ENCODE data around the gene CSMD2.
"Not testable (repeated sequence)": the region's sequence is repeated elsewhere in the genome, so short reads cannot be mapped to it uniquely, and the experiment has no call there.

Gene CSMD2

DNA sequence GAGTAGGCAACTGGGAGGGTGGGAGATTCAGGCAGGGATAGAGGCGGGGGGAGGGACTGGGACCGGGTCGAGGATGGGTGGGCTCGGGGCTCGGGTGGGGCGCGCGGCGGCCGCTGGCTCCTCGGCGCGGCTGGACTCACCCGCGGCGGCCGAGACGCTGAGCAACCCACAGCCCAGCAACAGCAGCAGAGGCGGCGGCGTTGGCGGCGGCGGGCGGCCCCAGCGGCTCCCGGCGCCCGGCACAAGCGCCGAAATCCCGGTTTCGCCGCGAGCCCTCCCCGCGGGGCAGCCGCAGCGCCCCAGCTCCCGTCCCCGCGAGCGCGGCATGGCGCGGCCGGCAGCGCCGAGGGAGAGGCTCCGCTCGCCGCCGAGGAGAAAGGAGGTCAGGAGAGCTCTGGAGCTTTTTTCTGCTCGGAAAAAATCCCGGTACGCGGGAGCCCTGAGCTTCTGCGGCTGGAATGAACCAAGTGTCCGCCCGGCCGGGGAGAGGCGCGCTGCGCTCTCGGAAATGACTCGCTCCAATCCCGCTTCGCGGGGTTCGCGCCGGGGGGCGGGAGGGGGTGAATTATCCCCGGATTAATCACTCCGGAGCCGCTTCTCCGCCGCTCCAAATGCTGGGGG is at the start of gene CSMD2:
TSS of gene CSMD2 (minus strand) at position 460 of the 621 bp plus-strand sequence. CDS start at position 327, 133 bp downstream.
- DNase-seq (ENCODE audit: low read depth in 1 of 2, low spot score in 1 of 2), result no peak

DNA sequence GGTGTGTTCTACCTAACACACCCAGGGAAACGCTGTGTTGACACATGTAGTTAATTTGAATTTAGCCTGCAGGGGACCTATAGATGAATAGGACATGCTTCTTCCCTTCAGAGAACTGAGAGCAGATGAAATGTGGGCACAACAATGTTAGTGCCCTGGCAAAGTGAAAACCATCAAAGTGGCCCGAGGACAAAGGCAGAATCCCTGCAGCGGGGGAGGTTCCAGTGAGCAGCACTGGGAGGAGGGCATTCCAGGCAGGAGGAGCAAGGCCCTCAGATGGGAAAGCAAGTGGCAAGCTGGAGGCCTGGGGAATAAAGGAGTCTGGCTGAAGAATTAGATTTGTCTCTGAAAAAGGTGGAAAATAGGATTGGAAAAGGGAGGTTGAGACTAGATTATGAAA is 48.9 kb upstream of the CSMD2 start:
- no peak for DNase-seq (ENCODE audit: low read depth in 1 of 2, low spot score in 1 of 2)

DNA sequence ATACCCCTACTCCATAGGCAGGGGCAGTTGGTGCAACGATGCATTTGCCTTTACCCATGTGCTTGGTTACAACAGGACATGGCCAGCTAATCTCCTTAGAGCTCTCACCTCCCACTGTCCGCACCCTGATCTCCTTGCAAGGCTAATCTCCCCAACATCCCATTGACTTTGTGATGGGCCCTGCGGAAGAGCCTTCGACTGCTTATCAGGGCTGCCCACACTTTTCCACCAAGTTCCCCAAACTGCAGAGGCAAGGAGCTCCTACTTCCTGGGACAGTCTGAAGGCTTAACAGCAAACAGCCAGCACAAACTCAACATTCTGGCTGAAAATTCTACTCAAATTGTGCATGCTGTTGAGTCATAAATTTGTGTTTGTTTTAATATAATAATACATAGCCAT is 47.6 kb upstream of the CSMD2 start:
- no peak for DNase-seq (ENCODE audit: low read depth in 1 of 2, low spot score in 1 of 2)

DNA sequence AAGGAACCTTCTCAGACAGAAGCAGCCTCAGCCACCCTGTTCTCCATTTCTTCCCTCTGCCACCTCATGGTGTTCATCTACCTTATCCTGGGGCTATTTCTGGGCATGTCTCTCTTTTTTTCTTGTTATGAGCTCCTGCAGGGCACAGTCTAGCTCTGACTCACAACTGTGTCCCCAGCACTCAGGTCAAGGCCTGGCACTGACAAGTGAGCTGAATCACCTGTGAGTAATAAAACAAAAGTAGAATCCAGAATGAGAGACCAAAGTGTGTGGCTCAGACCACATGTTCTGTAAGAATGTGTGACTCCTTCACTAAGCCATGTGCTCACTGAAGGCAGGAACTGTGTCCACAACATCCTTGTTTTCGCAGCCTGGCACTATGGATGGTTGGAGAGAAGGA is 34.9 kb upstream of the CSMD2 start:
- no peak for DNase-seq (ENCODE audit: low read depth in 1 of 2, low spot score in 1 of 2)

DNA sequence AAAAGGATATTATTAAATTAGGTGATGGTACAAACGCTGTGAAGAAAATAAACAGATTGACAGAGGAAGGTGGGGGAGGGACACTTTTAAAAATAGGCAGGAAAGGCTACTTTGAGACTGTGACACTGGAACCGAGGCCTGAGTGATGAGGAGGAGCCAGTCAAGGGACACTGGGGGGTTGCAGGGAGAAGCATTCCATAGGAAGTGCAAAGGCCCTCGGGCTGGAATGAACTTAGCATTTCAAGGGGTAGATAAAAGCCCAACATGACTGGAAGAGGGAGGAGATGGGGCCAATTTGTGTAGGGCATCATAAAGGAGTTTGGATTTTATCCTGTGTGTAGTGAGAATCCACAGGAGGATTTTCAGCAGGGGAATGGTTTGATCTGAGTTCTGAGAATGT is 27.6 kb upstream of the CSMD2 start:
- DNase-seq (ENCODE audit: low read depth in 1 of 2, low spot score in 1 of 2), result no peak

DNA sequence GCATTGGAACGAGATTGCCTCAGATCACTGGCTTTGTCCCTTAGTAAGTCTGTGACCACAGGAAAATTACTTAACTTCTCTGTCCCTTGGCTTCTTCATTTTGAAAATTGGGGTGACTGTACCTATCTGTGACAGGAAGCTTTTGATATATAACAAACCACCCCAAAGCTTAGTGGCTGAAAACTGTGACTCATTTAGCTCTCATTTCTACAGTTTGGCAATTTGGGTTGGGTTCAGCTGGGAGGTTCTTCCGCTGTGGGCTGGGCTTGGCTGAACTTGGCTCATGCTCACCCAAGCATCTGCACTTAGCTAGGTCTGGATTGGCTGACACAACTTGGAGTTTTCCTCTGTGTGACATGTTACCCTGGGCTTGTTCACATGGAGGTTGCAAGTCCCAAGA is 25.7 kb upstream of the CSMD2 start:
- no peak for DNase-seq (ENCODE audit: low read depth in 1 of 2, low spot score in 1 of 2)

DNA sequence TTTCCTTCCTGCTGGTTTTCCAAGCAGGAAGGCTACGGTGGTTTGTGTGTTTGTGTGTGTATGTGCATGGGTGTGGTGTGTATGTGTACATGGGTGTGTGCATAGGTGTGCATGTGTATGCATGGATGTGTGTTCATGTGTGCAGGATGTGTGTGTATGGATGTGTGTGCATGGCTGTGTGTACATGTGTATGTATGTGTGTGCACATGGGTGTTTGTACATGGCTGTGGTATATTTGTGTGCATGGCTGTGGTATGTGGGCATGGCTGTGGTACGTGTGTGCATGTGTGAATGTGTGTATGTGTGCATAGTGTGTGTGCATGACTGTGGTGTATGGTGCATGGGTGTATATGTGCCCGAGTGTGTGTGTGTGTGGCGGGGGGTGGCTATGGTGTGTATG is 24.0 kb upstream of the CSMD2 start:
- DNase-seq (ENCODE audit: low read depth in 1 of 2, low spot score in 1 of 2), result no peak

DNA sequence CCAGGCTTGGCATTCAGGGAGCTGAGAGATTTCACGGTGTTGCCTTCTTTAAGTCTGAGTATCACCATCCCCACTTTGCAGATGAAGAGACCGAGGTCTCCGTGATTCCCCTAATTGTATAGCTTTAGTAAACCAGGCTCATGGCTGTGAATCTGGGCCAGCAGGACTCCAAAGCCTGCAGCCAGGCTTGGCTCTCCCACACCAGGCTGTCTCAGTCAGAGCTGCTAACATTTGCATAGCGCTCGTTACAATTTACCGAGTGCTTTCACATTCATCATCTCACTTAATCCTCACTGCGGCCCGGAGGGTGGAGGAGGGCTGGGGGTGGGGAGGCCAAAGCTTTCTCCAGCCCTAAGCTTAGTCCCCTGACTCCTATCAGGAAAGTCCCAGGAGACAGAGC is 23.4 kb upstream of the CSMD2 start:
- DNase-seq (ENCODE audit: low read depth in 1 of 2, low spot score in 1 of 2), result no peak

DNA sequence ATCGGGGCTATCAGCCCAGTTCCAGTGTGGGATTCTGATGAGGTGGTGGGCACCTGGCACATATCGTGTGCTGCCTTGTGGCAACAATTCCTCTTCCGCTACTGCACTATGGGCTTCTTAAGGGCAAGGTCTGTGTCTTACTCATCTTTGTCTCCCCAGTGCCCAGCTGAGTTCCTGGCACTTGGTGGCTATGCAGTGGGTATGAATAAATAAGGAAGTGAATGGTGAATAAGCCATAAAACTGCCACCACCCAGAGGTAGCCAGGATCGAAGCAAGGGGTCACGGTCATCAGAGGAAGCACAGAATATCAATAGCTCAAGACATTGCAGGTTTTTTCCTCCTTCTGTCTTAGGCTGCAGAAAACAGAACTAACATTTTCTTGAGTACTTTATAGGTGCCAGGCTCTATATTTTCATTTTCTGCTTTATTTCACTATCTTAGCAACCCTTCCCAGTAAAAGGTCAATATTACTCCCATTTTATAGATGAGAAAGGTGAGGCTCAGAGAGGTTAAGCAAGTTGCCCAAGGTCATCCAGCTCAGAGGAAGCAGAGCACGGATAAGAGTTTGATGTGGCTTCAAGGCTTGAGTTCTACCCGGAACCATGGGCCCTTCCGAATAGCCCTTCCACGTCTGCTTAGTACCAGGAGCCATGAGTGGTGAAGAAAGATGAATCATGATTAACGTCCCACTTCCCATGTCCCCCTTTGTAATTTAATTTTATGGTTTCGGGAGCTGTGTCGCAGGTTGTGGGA is 21.9 kb upstream of the CSMD2 start:
- no peak for DNase-seq (ENCODE audit: low read depth in 1 of 2, low spot score in 1 of 2)

DNA sequence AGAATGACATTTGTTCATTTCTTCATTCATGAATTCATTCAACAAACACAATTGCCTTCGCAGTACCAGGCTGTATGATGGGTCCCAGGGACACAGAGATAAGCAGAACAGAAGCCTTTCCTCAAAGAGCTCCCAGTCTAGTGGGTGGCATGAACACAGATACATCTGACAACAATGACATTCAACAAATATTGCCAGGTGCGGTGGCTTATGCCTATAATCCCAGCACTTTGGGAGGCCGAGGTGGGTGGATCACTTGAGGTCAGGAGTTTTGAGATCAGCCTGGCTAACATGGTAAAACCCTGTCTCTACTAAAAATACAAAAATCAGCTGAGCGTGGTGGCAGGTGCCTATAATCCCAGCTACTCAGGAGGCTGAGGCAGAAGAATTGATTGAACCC is 18.4 kb upstream of the CSMD2 start:
- not testable (repeated sequence) for DNase-seq (ENCODE audit: low read depth in 1 of 2, low spot score in 1 of 2)

DNA sequence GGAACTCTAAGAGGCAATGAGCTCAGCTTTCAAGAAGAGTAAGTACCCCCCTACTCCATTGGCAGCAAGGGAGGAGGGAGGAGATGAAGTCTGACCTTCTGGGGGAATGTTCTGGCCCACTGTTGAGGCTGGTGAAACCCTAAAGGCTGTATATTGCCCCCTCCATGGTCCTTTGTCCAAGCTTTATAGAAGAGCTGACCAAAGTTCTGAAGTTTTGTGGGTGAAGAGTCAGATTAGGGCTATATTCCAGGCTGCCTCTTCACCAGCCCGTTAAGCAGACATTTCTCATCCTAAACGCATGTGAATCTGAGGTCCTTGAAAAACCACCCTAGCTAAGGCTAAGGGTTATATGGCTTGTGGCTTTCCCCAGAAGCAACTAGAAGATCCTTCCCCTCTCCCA is 13.0 kb upstream of the CSMD2 start:
- DNase-seq (ENCODE audit: low read depth in 1 of 2, low spot score in 1 of 2), result no peak

DNA sequence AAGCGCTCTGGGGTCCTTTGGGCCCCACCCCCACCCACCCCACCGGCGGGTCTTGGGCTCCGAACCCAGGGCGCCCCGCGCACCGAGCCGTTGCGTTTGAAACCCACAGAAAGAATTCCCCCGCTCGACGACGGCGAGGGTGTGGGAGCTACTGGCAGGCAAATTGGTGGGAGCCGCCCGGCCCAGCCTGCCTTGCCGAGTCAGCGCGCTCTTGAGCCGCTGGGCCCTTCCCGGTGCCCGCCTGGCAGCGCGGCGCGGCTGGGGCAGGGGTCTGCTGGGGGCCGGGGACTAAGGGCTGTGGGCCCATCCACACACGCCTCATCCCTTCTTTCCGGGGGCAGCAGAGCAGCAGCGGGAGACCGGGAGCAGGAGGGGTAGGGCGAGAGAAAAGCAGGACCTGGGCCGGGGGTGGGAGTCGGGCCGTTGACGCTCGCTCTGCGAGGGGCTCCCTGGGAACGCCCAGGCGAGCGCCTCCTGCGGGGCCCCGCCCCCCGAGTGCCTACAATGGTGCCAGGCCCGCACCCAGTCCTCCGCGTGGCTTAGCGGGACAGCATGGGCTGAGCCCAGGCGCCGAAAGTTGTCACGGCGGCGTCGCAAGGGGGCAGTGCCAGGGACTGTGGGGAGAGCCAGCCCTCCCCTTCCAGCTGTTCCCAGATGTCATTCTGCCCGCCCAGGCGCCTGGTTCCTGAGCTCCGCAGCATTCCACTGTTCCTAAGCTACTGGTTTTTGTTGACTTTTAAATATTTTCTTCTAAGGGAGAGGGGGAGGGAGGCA is 12.0 kb upstream of the CSMD2 start, which contains the start of gene C1orf94:
TSS of gene C1orf94 (plus strand) at position 78 of the 774 bp plus-strand sequence. CDS start 883 bp downstream, outside the sequence.
- no peak for DNase-seq (ENCODE audit: low read depth in 1 of 2, low spot score in 1 of 2)

DNA sequence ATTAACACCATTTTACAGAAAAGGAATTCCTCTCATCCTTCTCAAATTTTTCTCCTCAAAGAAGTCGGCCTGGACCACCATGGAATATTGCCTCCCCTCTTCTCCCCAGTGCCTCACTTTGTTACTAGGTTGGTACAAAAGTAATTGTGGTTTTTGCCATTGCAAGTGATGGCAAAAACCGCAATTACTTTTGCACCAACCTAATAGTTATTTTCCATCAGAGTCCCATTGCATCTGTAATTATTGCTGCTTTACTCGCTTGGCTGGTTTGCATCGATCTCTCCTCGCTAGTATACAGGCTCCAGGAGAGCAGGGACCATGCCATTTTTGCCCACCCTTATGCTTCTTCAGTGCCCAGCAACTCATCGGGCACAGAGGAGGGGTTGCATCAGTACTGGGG is 10.7 kb upstream of the CSMD2 start:
- DNase-seq (ENCODE audit: low read depth in 1 of 2, low spot score in 1 of 2), result no peak

DNA sequence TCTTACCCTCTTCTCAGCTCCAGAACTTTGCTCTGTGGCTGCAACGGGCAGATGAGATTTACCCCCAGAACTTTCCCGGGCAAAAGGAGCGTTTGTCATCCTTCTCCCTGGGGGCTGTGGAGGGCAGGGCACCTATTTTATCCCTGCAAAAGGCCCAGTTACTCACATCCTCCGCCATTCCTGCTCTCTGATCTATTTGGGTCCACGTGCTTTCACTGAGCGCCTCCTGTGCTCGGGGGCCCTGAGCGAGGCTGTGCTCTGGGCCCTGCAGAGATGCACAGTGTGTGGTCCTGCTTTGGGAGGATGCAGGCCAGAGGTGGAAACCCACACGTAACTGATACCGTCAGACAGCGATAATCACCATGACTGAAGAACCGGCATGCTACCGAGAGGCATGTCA is 2.4 kb upstream of the CSMD2 start:
- DNase-seq (ENCODE audit: low read depth in 1 of 2, low spot score in 1 of 2), result no peak

DNA sequence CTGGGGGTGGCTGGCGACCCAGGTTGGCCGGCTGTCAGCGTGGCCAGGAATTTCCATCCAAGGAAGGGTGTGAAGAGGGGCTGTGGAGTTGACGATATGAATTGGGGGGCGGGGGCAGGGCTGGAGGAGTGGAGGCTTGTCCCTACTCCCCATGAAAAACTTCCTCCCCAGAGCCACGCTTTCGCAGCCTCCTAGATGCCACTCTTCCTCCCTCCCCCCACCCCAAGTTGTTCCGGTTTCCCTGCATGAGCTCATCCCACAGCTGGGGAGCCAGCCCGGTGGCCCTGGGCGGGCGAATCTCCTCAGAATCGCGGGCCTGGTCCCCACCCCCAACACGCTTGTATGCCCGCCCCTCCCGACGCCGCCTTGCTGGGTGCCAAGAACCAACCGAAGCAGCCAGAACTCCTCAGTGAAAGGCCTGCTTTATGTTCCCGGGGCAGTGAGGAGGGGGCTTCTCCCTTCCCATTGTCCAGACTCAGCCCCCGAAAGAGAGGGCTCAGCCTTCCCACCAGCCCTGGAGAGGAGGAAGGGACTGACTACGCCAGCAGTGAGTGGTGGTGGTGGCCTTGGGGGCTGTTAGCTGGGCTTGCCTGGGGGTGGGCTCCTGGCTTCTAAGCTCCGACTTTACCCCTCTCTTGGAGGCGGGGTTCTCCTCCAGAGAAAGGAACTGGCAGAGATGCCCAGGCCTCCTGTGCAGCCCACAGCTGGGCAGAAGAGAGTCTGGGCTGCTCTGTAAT is 1.8 kb upstream of the CSMD2 start:
- no peak for DNase-seq (ENCODE audit: low read depth in 1 of 2, low spot score in 1 of 2)

DNA sequence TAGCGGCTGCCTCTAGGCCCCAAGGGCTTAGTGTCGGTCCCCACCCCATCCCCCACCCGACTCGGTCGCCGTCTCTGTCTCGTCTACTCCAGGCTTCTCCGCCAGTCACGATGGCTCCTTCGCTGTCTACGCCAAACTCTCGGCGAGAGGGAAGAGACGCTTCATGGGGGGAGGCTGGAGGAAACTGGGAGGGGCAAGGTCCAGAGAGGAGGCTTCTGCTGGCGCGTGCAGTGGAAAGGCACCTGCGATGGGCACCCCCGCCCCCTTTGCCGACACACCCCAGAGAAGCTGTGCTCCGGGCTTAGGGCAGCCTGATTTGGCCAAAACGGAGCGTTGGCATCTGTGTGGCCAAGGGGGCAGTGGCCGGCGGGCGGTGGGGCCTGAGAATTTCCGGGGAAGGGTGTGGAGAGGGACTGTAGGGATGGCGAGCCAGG is 1.2 kb upstream of the CSMD2 start:
- no peak for DNase-seq (ENCODE audit: low read depth in 1 of 2, low spot score in 1 of 2)

DNA sequence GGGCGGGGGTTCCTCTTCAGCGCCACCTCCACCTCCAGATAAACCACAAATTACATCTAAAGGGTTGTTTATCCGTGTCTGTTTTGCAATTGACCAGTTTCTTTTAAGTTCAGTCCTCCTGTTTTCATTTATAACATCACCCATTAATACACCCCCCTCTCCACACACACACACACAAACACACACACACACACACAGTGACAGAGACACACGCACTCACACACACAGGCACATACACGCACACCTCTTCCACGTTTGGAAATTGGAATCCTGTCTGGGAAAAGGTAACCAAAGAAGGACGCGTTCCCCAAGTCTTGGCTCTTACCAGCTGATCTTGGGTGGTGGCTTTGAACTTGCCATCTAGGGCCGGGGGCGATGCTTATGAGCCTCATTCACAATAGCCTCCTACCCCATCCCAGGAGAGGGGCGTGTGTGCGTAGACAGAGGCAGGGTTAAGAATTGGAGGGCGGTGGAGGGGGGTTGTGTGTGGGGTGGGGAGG is 442 bp upstream of the CSMD2 start:
- DNase-seq (ENCODE audit: low read depth in 1 of 2, low spot score in 1 of 2), result no peak

DNA sequence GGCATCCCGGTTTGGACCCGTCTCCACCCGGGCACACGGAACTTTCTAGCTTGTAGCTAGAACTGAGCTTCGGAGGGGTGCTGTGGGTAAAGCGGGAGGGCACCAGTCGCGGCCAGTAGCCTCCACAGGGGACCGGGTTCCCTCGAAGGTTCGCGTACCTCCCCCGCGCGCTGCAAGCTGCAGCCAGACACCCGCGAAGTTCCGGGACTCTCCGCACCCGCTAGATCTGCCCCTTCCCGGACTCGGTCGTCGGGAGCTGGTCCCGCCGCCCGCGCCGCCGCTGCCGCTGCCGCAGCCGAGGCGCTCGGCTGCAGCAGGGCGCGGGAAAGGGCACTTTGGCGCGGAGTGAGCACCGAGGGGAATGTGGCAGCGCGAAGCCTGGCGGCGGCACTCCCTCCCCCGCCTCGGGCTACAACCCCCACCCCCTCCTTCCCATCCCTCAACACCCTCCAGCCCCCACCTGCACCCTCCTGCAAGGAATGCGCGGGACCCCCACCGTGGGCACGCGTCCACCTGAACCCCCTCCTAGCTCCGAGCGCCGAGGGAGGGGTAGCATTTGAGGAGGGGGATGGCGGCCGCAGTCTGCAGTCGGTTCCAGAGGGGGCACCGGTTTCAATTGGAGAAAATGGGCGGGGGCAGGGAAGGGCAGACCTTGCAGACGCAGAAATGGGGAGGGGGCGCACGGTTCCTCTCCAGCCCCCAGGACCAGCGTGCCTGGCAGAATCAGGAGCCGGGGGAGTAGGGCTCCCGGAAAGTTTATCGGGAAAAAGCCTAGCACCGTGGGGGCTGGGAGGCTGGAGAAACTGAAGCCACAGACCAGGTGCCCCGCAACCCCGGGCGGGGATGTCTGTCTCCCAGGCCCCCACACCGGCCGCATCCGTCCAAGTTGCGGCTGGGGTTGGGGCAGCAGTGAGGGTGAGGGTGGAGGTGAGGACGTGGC is 968 bp downstream of the CSMD2 start:
- DNase-seq (ENCODE audit: low read depth in 1 of 2, low spot score in 1 of 2), result no peak

DNA sequence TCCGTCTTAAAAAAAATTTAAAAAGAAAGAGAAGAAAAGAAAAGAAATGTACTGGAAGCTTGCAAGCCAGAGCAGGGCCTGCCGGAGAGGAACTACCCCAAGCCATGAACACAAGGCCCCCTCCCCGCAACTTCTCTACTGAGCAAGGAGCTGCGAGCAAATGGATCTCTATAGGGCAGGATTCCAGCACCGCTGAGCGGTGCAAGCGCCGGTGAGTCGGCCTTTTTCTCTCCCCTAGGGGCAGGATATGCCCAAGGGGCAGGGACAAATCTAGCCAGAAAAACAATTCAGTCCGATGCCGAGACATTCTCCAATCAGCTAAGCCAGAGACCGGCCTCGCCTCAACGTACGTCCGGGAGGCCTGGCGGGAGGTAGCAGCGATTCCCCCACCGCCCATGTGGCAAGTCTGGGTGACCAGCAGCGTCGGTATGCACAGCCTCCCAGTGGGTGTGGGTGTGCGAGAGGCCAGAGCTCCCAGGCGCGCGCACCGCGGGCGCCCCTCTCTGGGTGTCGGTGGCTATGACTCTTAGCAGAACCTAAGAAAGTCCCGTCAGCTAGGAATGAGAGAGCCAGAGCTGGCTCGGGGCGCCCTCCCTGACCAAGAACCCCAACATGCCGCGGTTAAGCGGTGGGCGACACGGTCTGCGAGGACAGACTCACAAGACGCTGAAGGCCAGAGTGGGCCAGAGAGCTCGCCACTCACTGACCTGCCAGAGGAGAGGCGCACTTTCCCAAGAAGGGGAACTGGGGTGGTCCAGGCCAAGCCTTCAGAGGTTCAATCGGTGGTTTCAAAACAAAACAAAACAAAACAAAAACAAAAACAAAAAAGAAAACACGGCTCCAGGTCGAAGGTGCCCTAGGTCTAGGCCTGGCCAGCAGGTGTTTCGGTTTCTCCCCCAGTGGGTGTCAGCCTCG is 1.9 kb downstream of the CSMD2 start:
- DNase-seq (ENCODE audit: low read depth in 1 of 2, low spot score in 1 of 2), result no peak

All from activated CD4-positive, alpha-beta T cell treated with anti-CD3 and anti-CD28 coated beads, Interleukin-2, amount 50 U/mL, for 24 hours (primary cell).